GM21825 (cell line): ENCODE data around the gene VEPH1.

Experiments used
- ATAC-seq: cut with Tn5 transposase; IDR thresholded peaks from one replicate; pipeline ENCODE4 v1.9.1; 2021; ENCODE audit warnings: mild to moderate bottlenecking, moderate library complexity; ENCODE audit not compliant: unreplicated experiment

Gene VEPH1

GRCh38 chr3:157502916-157503595 is at the start of gene VEPH1:
Gene VEPH1 (minus strand): TSS chr3:157503416. CDS start chr3:157495349, 8,067 bp downstream.
- ATAC-seq = no peak

GRCh38 chr3:157551961-157552360 is 48.7 kb upstream of the VEPH1 start:
- ATAC-seq = peak; percentile 41

GRCh38 chr3:157549498-157549897 is 46.3 kb upstream of the VEPH1 start:
- no peak for ATAC-seq

GRCh38 chr3:157544501-157545130 is 41.4 kb upstream of the VEPH1 start:
- no peak for ATAC-seq

GRCh38 chr3:157543501-157544035 is 40.4 kb upstream of the VEPH1 start:
- no peak for ATAC-seq

- ATAC-seq = no peak
Measured at GRCh38 chr3:157542711-157543500, 39.7 kb upstream of the VEPH1 start.

- ATAC-seq = no peak
Measured at GRCh38 chr3:157541506-157542236, 38.5 kb upstream of the VEPH1 start.

GRCh38 chr3:157540656-157541055 is 37.4 kb upstream of the VEPH1 start:
- ATAC-seq = no peak

- ATAC-seq = no peak
Measured at GRCh38 chr3:157535667-157536066, 32.5 kb upstream of the VEPH1 start.

GRCh38 chr3:157534725-157535161 is 31.5 kb upstream of the VEPH1 start:
- ATAC-seq = no peak

- no peak for ATAC-seq
Measured at GRCh38 chr3:157533298-157534070, 30.3 kb upstream of the VEPH1 start.

- ATAC-seq = peak; percentile 82
Measured at GRCh38 chr3:157532529-157533297, 29.5 kb upstream of the VEPH1 start.

- ATAC-seq = no peak
Measured at GRCh38 chr3:157531771-157532170, 28.6 kb upstream of the VEPH1 start.

GRCh38 chr3:157531301-157531660 is 28.1 kb upstream of the VEPH1 start:
- ATAC-seq = no peak

- ATAC-seq = no peak
Measured at GRCh38 chr3:157530637-157531300, 27.6 kb upstream of the VEPH1 start.

GRCh38 chr3:157529751-157530150 is 26.5 kb upstream of the VEPH1 start:
- ATAC-seq = no peak

GRCh38 chr3:157529085-157529484 is 25.9 kb upstream of the VEPH1 start:
- ATAC-seq = no peak

- ATAC-seq = no peak
Measured at GRCh38 chr3:157527131-157527881, 24.1 kb upstream of the VEPH1 start.
